ENCODE data around the gene FGFR2.

- TF ChIP-seq POLR2A (IDR thresholded peaks at IDR 0.05) = no peak
- no peak for TF ChIP-seq CTCF (IDR thresholded peaks at IDR 0.05)
Observed at GRCh38 chr10:121436630-121437341, 161.5 kb downstream of the FGFR2 start.
